ENCODE results near the gene ITGB1.

ITGB1 gene

DNA sequence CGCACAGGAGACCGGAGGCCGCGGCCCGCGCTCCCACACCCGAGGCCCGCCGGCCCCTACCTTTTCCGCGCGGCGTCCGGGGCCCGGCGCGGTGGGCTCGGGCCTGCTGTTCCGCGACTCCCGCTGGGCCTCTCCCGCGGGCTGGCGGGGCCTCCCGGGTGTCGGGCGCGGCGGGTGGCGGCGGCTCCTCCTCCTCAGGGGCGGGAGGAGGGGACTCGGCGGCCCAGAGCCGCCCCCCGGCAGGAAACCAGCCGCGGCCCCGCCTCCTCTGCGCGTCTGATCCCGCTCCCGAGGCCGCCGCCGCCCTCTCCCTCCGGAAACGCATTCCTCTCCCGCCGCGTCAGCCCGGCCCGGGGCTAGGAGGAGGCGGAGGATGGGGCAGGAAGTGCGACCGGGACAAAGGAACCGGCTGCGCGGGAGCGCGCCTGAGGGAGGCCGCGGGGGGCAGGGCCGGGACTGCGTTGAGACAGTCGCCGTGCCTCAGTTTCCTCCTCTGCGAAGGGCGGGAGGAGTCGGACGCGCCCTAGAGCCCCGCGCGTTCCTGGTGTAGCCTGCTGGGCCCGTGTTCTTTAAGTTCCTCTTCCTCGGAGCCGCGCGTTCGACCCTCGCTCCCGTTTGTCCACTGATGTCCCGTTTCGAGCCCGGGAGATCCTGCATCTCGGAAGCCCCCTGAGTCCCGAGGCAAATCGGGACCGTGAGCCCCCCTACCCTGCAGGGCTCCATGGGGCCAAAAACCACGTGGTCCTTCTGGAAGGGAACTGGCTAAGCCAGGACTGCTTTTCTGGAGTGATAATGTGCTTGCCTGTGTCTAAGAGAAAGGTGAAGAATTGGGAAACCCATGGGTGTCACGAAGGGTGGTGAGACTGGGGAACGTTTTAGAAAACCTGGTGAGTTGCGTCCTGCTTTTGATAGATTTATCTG, at the start of gene ITGB1:
Gene ITGB1 (minus strand): TSS at position 146 of the 921 bp plus-strand sequence. CDS start 22,672 bp downstream, outside the sequence.
- H3K27me3 ChIP-seq (ENCODE audit: control insufficient read depth, low read length) = no peaks in the 10 kb centered on the region
- no peaks in the 10 kb centered on the region for H3K9me3 ChIP-seq (ENCODE audit: control insufficient read depth, insufficient read depth, low read length)

DNA sequence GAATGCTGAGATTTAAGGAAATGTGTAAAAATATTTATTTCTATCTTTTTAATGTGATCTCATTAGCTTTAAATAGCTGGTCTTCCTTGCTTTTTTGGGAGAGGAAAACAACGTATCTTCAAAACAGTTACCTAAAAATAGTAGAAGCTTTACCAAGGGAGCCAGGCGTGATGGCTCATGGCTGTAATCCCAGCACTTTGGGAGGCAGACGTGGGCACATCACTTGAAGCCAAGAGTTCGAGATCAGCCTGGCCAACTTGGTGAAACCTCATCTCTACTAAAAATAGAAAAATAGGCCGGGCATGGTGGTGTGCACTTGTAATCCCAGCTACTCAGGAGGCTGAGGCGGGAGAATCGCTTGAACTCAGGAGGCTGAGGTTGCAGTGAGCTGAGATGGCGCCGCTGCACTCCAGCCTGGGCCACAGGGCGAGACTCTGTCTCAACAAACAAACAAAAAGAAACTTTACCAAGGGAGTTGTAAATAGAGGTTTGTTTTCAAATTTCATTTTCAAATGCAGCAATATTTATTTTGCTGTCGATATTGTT, 48.4 kb upstream of the ITGB1 start:
- Histone ChIP-seq H3K9me2 (replicated peaks; ENCODE audit: control insufficient read depth, low read length) (no peaks in the 10 kb centered on the region), H3K27ac (ENCODE audit: low read depth, low read length) (no peak overlapping the region), H4K20me1 (ENCODE audit: control insufficient read depth, insufficient read depth, low read depth, low read length) (no peaks in the 10 kb centered on the region), H3K4me3 (ENCODE audit: low read length) (no peak overlapping the region; the same call in 1 of the 2 replicates), H3K27me3 (ENCODE audit: control insufficient read depth, low read length) (no peaks in the 10 kb centered on the region), H3K79me2 (ENCODE audit: control insufficient read depth, low read length) (no peaks in the 10 kb centered on the region), H3K9me3 (ENCODE audit: control insufficient read depth, insufficient read depth, low read length) (no peaks in the 10 kb centered on the region), H3K4me2 (ENCODE audit: low read length) (peak overlapping the region; percentile 73), H3K4me1 (ENCODE audit: control insufficient read depth, low read length) (peaks cover 46% of the 10 kb centered on the region), H3F3A (ENCODE audit: control insufficient read depth, insufficient read depth) (peaks cover 6% of the 10 kb centered on the region), H3K36me3 (ENCODE audit: control insufficient read depth, low read length) (no peaks in the 10 kb centered on the region)
- TF ChIP-seq EZH2phosphoT487 (IDR thresholded peaks at IDR 0.05; ENCODE audit: borderline replicate concordance, low read length) = no peak
- TF ChIP-seq, protein P1, sequence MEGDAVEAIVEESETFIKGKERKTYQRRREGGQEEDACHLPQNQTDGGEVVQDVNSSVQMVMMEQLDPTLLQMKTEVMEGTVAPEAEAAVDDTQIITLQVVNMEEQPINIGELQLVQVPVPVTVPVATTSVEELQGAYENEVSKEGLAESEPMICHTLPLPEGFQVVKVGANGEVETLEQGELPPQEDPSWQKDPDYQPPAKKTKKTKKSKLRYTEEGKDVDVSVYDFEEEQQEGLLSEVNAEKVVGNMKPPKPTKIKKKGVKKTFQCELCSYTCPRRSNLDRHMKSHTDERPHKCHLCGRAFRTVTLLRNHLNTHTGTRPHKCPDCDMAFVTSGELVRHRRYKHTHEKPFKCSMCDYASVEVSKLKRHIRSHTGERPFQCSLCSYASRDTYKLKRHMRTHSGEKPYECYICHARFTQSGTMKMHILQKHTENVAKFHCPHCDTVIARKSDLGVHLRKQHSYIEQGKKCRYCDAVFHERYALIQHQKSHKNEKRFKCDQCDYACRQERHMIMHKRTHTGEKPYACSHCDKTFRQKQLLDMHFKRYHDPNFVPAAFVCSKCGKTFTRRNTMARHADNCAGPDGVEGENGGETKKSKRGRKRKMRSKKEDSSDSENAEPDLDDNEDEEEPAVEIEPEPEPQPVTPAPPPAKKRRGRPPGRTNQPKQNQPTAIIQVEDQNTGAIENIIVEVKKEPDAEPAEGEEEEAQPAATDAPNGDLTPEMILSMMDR (IDR thresholded peaks at IDR 0.05; ENCODE audit: low read depth, low read length, poor library complexity, severe bottlenecking) = no peak

More for the DNA sequence above, at the start of gene ITGB1:
- Histone ChIP-seq H4K20me1 (ENCODE audit: control insufficient read depth, insufficient read depth, low read depth, low read length) (peaks cover 20% of the 10 kb centered on the region), H3K79me2 (ENCODE audit: control insufficient read depth, low read length) (peaks cover 77% of the 10 kb centered on the region), H3K4me1 (ENCODE audit: control insufficient read depth, low read length) (peaks cover 74% of the 10 kb centered on the region), H3K27ac (ENCODE audit: low read depth, low read length) (peak within 1 kb of the TSS; percentile 91), H3K4me3 (ENCODE audit: low read length) (peak within 1 kb of the TSS; percentile 98), H3K4me2 (ENCODE audit: low read length) (peak within 1 kb of the TSS; percentile 95), H3F3A (ENCODE audit: control insufficient read depth, insufficient read depth) (peaks cover 34% of the 10 kb centered on the region), H3K9me2 (replicated peaks; ENCODE audit: control insufficient read depth, low read length) (no peaks in the 10 kb centered on the region), H3K36me3 (ENCODE audit: control insufficient read depth, low read length) (peaks cover 53% of the 10 kb centered on the region)
- no peak for TF ChIP-seq EZH2phosphoT487 (IDR thresholded peaks at IDR 0.05; ENCODE audit: borderline replicate concordance, low read length)
- TF ChIP-seq, protein P1 (IDR thresholded peaks at IDR 0.05; ENCODE audit: low read depth, low read length, poor library complexity, severe bottlenecking) = no peak

DNA sequence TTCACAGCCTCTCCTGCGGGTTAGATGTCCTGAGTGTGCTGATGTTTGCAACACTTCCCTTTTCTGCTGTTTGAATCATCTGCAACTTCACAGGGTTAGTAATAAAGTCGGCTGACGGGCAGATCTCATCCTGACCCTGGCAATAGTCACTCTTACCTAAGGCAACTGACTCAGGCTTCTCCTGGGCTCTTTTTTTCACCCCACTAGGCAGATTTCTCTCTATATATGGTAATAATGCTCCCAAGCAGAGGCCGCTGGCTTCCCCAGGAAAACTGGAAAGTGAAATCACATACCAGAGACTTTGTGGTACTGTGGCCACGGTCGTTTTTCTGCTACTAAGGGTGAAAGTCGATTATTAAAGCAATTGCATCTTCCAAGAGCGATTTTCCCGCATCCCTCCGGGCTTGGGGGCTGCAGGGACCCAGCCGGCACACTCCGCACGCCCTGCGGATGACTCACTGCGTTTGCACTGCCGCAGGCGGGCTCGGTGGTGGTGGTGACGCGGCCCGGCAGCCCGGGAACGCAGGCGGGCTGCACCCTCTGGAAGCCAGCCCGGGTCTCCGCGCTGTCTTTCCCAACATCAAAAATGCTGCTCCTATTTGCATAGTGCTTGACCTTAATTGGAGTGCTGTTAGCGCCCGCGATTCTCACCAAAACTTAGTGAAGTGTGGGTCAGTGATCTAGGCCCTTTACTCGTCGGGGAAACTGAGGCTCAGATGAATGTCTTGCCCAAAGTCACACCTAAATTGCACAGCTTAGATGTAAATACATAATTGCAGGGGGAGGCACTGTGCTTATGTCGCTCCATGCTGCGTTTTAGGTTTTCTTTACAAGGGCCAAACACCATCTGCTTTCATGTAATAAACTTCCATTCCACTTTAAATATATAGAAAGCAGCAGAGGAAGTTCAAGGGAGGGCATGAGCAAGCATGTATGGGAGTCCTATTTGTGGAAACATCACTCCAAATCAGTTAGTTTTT, 47.6 kb upstream of the ITGB1 start:
- no peaks in the 10 kb centered on the region for H3K9me3 ChIP-seq (ENCODE audit: control insufficient read depth, insufficient read depth, low read length)
- peak overlapping the region; percentile 3 for H3K27ac ChIP-seq (ENCODE audit: low read depth, low read length)
- peak overlapping the region; percentile 73 for H3K4me2 ChIP-seq (ENCODE audit: low read length)
- H3K79me2 ChIP-seq (ENCODE audit: control insufficient read depth, low read length) = no peaks in the 10 kb centered on the region
- TF ChIP-seq, protein P1 (IDR thresholded peaks at IDR 0.05; ENCODE audit: low read depth, low read length, poor library complexity, severe bottlenecking) = no peak
- TF ChIP-seq EZH2phosphoT487 (IDR thresholded peaks at IDR 0.05; ENCODE audit: borderline replicate concordance, low read length) = no peak
- no peaks in the 10 kb centered on the region for H3K27me3 ChIP-seq (ENCODE audit: control insufficient read depth, low read length)
- H3K4me1 ChIP-seq (ENCODE audit: control insufficient read depth, low read length) = peaks cover 46% of the 10 kb centered on the region
- no peaks in the 10 kb centered on the region for H3K9me2 ChIP-seq (replicated peaks; ENCODE audit: control insufficient read depth, low read length)
- no peaks in the 10 kb centered on the region for H4K20me1 ChIP-seq (ENCODE audit: control insufficient read depth, insufficient read depth, low read depth, low read length)
- H3K36me3 ChIP-seq (ENCODE audit: control insufficient read depth, low read length) = no peaks in the 10 kb centered on the region
- peak overlapping the region; percentile 64 for H3K4me3 ChIP-seq (ENCODE audit: low read length)
- H3F3A ChIP-seq (ENCODE audit: control insufficient read depth, insufficient read depth) = peaks cover 6% of the 10 kb centered on the region

Measured in DOHH2 (cell line).